Measurements from ENCODE around the gene TTC39A. TPM values are rescaled to one million over a fixed set of nuclear protein-coding genes. Genes with fewer than 3 reads are reported as not detected.

Gene TTC39A
- total RNA-seq, 1 experiment from 2014 or later = 15.4 TPM

GRCh38 chr1:51344276-51344601, 13.9 kb upstream of the TTC39A start:
- no peak for ATAC-seq
- no peak for DNase-seq (ENCODE audit: low read depth, low spot score)
- H3K27me3 ChIP-seq (ENCODE audit: insufficient read depth, low read length) = no peaks in the 10 kb centered on the region

More at GRCh38 chr1:51344276-51344601, 13.9 kb upstream of the TTC39A start:
- Histone ChIP-seq H3K4me1 (ENCODE audit: control insufficient read depth in 1 of 2, insufficient read depth in 2 of 2, low read length in 2 of 2) (peaks cover 0 to 23% of the 10 kb centered on the region in 2 experiments; a peak in 3 of 4 replicates), H2AFZ (ENCODE audit: low read depth, low read length, poor library complexity, severe bottlenecking) (no peak overlapping the region), H3K27ac (ENCODE audit: low read depth, low read length) (no peak overlapping the region), H3K79me2 (ENCODE audit: insufficient read depth, low read length) (no peaks in the 10 kb centered on the region), H3K9me2 (ENCODE audit: insufficient read depth) (no peaks in the 10 kb centered on the region), H3K9ac (ENCODE audit: low read length) (peak overlapping the region; percentile 61), H3K36me3 (ENCODE audit: control insufficient read depth in 1 of 2, insufficient read depth in 2 of 2, low read length in 2 of 2) (no peaks in the 10 kb centered on the region), H3K4me2 (ENCODE audit: low read length) (peak overlapping the region; percentile 86), H4K20me1 (ENCODE audit: insufficient read depth) (no peaks in the 10 kb centered on the region), H3K4me3 (replicated peaks in 1 of 2; ENCODE audit: low read depth in 1 of 2, low read length in 2 of 2) (peak overlapping the region; percentile 58 to 61), H3K9me3 (ENCODE audit: control insufficient read depth in 1 of 2, insufficient read depth in 1 of 2, low read depth in 1 of 2, low read length in 2 of 2) (no peaks in the 10 kb centered on the region)
- TF ChIP-seq POLR2A (IDR thresholded peaks at IDR 0.05; ENCODE audit: borderline replicate concordance, extremely low read depth, insufficient read depth, insufficient read length) (no peak), MAX (IDR thresholded peaks at IDR 0.05) (no peak), JUND (IDR thresholded peaks at IDR 0.05) (no peak), CTCF (IDR thresholded peaks at IDR 0.05 in 2 of 3, conservative IDR thresholded peaks at IDR 0.05 in 1 of 3; ENCODE audit: borderline replicate concordance in 1 of 3, insufficient read depth in 1 of 3, low read depth in 2 of 3, low read length in 2 of 3) (no peak), SP1 (IDR thresholded peaks at IDR 0.05; ENCODE audit: low read depth) (no peak), EGR1 (IDR thresholded peaks at IDR 0.05; ENCODE audit: low read depth) (no peak), SIN3A (IDR thresholded peaks at IDR 0.05; ENCODE audit: low read depth) (no peak), ZFX (IDR thresholded peaks at IDR 0.05) (no peak), EZH2 (IDR thresholded peaks at IDR 0.05) (no peak)
- intact Hi-C loops (cut with micrococcal nuclease) = no loop called here
- ChIA-PET RAD21 (ENCODE audit: low non-redundant PET in 1 of 2, low total read pairs in 2 of 2, uncharacterized antibody in 2 of 2, unreplicated experiment in 2 of 2) (no interaction called here), POLR2A (no interaction called here), CTCF (no interaction called here)
- BruUV-seq (replicated peaks) = no TSS peak
